OCI-LY3 (cell line): ENCODE results near the gene FAM83G.

Source experiments
- H2AFZ ChIP-seq: fragments of 200-600, 300-600 bp; shearing (Covaris generic); 2 replicates; pipeline ENCODE4 v1.6.0; 2014; ENCODE audit warnings: antibody characterized with exemption, low read depth, low read length
- H3K27ac ChIP-seq: fragments of 200-600, 300-600 bp; sonication (generic); 2 replicates; pipeline ENCODE4 v1.5.1; 2014; ENCODE audit warnings: mild to moderate bottlenecking, low read length, moderate library complexity, mixed read lengths
- H3K27me3 ChIP-seq: fragments of 200-600, 300-600 bp; sonication (generic); 2 replicates; pipeline ENCODE4 v1.6.1; 2014; ENCODE audit warnings: low read depth, low read length, mixed read lengths
- H3K36me3 ChIP-seq: fragments of 200-600, 300-600 bp; sonication (generic); replicated peaks from 2 replicates; pipeline ENCODE3; 2014; ENCODE audit warnings: low read depth, low read length, mixed read lengths
- H3K4me1 ChIP-seq: fragments of 300-600, 200-600 bp; sonication (generic); 2 replicates; pipeline ENCODE4 v1.6.1; 2014; ENCODE audit warnings: low read length, mixed read lengths
- H3K4me2 ChIP-seq: fragments of 200-600, 300-600 bp; sonication (generic); 2 replicates; pipeline ENCODE4 v1.6.1; 2014; ENCODE audit warnings: low read length, mixed read lengths
- H3K4me3 ChIP-seq: fragments of 300-600, 200-600 bp; sonication (generic); 2 replicates; pipeline ENCODE4 v1.5.1; 2014; ENCODE audit warnings: antibody characterized with exemption, mild to moderate bottlenecking, low read length, moderate library complexity
- H3K79me2 ChIP-seq: fragments of 300-600, 200-600 bp; shearing (Covaris generic); 2 replicates; pipeline ENCODE4 v1.6.1; 2014; ENCODE audit warnings: mild to moderate bottlenecking, low read length, mixed read lengths
- H3K9ac ChIP-seq: fragments of 300-600, 200-600 bp; shearing (Covaris generic); 2 replicates; pipeline ENCODE4 v1.6.0; 2014; ENCODE audit warnings: mild to moderate bottlenecking, low read length, moderate library complexity
- H3K9me3 ChIP-seq: fragments of 200-600, 300-600 bp; shearing (Covaris generic); 2 replicates; pipeline ENCODE4 v1.6.1; 2014; ENCODE audit warnings: low read length, mixed read lengths; ENCODE audit not compliant: insufficient read depth
- H4K20me1 ChIP-seq: fragments of 200-600, 300-600 bp; sonication (generic); 2 replicates; pipeline ENCODE4 v1.6.1; 2016; ENCODE audit warnings: low read length, mixed read lengths; ENCODE audit not compliant: insufficient read depth
- EZH2phosphoT487 ChIP-seq: fragments of 200-600 bp; shearing (Covaris generic); IDR thresholded peaks from 2 replicates; pipeline ENCODE4 v1.6.1; 2018; ENCODE audit warnings: antibody characterized with exemption, mixed run types, low read depth
- TF ChIP-seq, protein P1 (sequence below): fragments of 200-600, 300-600 bp; sonication (generic); IDR thresholded peaks from 2 replicates; pipeline ENCODE4 v1.5.1; 2014; ENCODE audit warnings: antibody characterized with exemption, low read length, low read depth

Gene FAM83G

DNA sequence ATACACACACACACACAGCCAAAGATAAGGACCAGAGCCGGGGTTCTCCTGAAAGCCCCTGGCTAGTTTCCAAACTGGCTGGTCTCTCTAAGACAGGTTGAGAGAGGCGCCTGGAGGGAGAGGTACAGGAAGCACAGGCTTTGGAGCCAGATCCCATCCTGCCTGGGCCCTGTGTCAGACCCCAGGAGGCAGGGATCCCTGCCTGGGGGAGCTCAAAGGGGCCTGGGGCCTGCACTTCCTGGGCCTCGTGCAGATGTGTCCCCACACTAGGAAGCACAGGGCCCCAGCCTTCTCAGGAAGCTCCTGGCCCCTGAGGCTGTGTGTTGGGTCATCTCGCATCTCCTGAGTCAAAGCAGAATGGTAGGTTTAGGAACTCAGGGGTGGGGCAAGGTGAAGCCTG lies 36.6 kb downstream of the FAM83G start:
- Histone ChIP-seq H3K79me2 (no peaks in the 10 kb centered on the region), H3K9ac (no peak overlapping the region), H2AFZ (no peak overlapping the region), H3K36me3 (no peaks in the 10 kb centered on the region), H3K4me3 (no peak overlapping the region), H3K9me3 (no peaks in the 10 kb centered on the region), H3K4me1 (no peaks in the 10 kb centered on the region), H3K4me2 (no peak overlapping the region), H4K20me1 (no peaks in the 10 kb centered on the region), H3K27me3 (no peaks in the 10 kb centered on the region), H3K27ac (no peak overlapping the region)
- TF ChIP-seq, protein P1, sequence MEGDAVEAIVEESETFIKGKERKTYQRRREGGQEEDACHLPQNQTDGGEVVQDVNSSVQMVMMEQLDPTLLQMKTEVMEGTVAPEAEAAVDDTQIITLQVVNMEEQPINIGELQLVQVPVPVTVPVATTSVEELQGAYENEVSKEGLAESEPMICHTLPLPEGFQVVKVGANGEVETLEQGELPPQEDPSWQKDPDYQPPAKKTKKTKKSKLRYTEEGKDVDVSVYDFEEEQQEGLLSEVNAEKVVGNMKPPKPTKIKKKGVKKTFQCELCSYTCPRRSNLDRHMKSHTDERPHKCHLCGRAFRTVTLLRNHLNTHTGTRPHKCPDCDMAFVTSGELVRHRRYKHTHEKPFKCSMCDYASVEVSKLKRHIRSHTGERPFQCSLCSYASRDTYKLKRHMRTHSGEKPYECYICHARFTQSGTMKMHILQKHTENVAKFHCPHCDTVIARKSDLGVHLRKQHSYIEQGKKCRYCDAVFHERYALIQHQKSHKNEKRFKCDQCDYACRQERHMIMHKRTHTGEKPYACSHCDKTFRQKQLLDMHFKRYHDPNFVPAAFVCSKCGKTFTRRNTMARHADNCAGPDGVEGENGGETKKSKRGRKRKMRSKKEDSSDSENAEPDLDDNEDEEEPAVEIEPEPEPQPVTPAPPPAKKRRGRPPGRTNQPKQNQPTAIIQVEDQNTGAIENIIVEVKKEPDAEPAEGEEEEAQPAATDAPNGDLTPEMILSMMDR = no peak
- no peak for TF ChIP-seq EZH2phosphoT487

DNA sequence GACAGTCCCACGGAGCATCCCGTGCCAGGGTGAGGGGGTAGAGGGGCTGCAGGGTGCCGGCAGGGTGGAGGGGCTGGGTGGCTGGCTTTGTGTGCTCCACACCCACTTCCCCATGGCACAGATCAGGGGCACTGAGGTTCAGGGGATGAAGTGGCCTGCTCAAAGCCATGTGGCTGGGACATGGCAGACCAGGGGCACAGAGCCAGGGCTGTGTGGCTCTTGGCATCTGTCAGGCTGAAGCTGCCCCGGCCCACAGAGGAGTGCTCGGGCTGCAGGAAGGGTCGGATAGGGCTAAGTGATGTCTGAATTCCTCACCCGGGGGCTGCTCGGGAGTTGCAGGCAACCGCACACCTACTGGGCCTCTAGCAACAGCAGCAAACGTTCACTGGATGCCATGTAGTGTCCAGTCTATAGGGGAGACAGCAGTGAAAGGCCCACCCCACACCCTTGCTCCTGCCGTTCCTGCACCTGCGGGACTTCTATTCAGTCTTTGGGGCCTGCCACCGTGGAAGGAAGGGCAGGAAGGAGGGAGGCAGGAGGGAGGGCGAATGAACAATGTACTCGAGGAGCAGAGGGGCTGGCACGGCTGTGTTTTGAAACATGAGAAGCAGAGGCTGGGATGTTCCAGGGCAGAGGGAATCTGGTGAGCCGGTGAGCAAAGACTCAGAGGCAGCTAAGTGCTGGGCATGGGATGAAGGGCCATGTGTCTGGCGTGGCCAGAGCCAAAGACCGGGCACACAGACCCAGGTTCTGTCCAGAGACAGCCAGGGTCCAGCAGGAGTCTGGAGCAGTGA lies 37.5 kb downstream of the FAM83G start:
- H3K4me3 ChIP-seq = no peak overlapping the region
- H3K27ac ChIP-seq = no peak overlapping the region
- no peaks in the 10 kb centered on the region for H3K9me3 ChIP-seq
- no peak overlapping the region for H2AFZ ChIP-seq
- H4K20me1 ChIP-seq = no peaks in the 10 kb centered on the region
- H3K4me2 ChIP-seq = no peak overlapping the region
- H3K4me1 ChIP-seq = peaks cover 5% of the 10 kb centered on the region
- H3K36me3 ChIP-seq = no peaks in the 10 kb centered on the region
- H3K9ac ChIP-seq = no peak overlapping the region
- TF ChIP-seq, protein P1 = no peak
- no peak for TF ChIP-seq EZH2phosphoT487
- no peaks in the 10 kb centered on the region for H3K79me2 ChIP-seq
- no peaks in the 10 kb centered on the region for H3K27me3 ChIP-seq

DNA sequence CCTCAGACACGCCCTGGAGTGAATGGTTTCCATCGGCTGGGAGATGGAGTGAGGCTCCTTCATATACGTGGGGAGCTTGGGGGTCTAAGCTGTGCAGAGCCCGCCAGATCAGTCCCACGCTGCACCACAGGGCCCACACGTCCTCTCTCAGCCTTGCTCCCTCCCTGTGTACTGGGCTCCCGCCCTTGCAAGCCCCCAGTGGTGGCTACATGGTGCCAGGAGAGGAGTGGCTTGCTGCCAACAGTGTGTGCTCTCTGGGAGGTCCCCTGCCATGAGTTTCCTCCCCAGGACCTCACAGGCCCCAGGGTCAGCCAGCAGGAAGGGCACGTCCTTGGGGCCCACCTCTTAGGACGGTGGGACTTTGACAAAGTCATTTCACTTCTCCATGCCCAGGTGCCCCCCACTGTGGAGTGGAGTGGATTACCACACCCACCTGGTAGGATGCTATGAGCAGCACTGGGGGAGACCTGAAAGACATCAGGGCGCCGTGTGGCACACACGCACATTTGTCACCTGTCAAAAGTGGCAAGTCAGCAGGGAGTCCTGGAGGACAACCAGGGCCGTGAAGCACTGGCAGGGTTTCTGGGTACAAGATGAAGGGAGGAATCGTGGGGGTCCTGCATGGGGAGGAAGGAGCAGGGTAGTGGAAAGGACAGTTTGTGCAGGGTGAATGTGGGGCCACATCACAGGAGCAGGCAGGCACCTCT lies 38.9 kb downstream of the FAM83G start:
- H3K36me3 ChIP-seq = no peaks in the 10 kb centered on the region
- no peak overlapping the region for H3K4me2 ChIP-seq
- TF ChIP-seq EZH2phosphoT487 = no peak
- TF ChIP-seq, protein P1 = no peak
- no peaks in the 10 kb centered on the region for H3K79me2 ChIP-seq
- H3K27ac ChIP-seq = no peak overlapping the region
- H3K27me3 ChIP-seq = no peaks in the 10 kb centered on the region
- H3K9ac ChIP-seq = no peak overlapping the region
- H3K9me3 ChIP-seq = no peaks in the 10 kb centered on the region
- peaks cover 18% of the 10 kb centered on the region for H3K4me1 ChIP-seq
- no peak overlapping the region for H3K4me3 ChIP-seq
- H2AFZ ChIP-seq = no peak overlapping the region
- H4K20me1 ChIP-seq = no peaks in the 10 kb centered on the region

DNA sequence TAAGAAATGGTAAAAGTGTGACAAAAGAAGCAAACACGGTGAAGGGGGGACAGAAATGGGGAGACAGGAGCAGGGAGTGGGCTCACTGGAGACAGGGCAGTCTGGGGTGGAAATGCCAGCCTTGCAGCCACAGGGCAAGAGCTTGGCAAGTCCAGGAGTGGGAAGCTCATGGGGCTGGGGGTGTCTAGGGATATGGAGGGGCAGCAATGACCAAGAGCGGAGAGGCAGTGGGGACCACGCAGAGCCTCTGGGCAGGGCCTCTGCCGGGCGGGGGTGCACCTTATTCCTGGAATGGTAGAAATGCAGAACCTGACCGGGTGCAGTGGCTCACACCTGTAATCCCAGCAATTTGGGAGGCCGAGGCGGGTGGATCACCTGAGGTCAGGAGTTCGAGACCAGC lies 40.0 kb downstream of the FAM83G start:
- Histone ChIP-seq H3K4me1 (peaks cover 21% of the 10 kb centered on the region), H3K36me3 (no peaks in the 10 kb centered on the region), H3K4me3 (no peak overlapping the region), H3K9ac (no peak overlapping the region), H3K4me2 (no peak overlapping the region), H4K20me1 (no peaks in the 10 kb centered on the region), H3K9me3 (no peaks in the 10 kb centered on the region), H3K27ac (no peak overlapping the region), H3K27me3 (no peaks in the 10 kb centered on the region), H2AFZ (no peak overlapping the region), H3K79me2 (no peaks in the 10 kb centered on the region)
- TF ChIP-seq, protein P1 = no peak
- no peak for TF ChIP-seq EZH2phosphoT487
